GM21723 (cell line): ENCODE data around the gene FOXL3.

Source experiments
- ATAC-seq: cut with Tn5 transposase; IDR thresholded peaks from one replicate; pipeline ENCODE4 v1.9.1; 2021; ENCODE audit warnings: mild to moderate bottlenecking, moderate library complexity; ENCODE audit not compliant: unreplicated experiment

FOXL3 gene

GRCh38 chr7:300546-301290, 10.7 kb downstream of the FOXL3 start:
- no peak for ATAC-seq

- no peak for ATAC-seq
Measured at GRCh38 chr7:301291-302053, 11.5 kb downstream of the FOXL3 start.

GRCh38 chr7:302054-302992, 12.4 kb downstream of the FOXL3 start:
- no peak for ATAC-seq

GRCh38 chr7:303425-303824, 13.5 kb downstream of the FOXL3 start:
- no peak for ATAC-seq

- ATAC-seq: no peak
Measured at GRCh38 chr7:303884-304573, 14.1 kb downstream of the FOXL3 start.

DNA sequence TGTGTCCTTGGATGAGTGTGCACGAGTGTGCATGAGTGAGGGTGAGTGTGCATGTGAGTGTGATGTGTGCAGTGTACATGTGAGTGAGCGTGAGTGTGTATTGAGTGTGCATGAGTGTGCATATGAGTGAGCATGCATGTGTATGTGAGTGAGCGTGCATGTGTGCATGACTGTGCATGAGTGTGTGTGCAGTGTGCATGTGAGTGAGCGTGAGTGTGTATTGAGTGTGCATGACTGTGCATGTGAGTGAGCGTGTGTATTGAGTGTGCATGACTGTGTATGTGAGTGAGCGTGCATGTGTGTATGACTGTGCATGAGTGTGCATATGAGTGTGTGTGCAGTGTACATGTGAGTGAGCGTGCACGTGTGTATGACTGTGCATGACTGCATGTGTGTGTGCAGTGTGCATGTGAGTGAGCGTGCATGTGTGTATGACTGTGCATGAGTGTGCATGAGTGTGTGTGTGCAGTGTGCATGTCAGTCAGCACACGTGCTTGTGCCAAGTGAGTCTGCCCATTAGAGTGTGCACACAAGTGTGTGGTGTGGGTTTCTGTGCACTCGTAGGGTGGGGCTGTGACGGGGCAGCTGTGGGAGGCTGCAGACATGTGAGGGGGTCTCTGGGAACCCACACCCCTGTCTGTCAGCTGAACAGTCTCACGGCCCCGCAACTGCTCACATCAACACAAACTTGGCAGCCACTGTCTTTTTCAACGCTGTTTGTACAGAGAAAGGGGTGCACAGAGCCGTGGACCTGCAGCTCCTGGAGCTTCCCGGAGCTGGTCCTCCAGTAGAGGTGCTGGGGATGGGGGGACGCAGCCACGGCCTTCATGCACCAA, 14.8 kb downstream of the FOXL3 start:
- ATAC-seq: no peak

DNA sequence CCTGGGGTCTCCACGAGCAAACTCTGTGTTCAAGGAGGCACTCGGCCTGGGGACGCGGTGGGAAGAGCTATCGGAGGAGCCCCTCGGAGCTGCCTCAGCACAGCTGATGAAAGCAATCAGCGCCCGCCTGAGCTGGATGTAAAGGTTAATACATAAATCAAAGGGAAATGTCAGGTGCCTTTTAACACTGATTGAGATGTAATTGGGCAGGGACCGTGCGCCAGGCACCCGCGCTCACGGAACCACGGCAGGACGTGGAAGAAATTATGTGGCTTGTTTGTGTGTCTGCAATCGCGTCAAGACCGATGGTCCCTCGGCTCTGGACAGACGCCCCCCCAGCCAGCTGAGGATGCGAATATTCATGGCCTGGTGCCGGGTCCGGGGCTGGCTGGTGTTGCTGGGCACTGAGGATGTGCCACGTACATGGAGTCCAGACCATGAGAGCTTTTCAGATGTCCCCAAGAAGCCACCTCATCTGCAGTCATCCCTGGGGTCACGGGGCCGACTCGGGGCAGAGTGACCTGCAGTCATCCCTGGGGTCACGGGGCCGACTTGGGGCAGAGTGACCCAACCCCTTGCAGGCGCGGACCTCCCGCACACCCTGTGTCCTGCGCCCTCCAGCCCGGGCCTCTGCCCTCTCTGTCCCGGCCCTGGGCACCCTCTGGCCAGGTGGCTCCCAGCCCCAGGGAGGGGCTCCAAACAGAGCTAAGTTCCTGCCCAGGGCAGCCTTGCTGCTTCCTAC, 15.6 kb downstream of the FOXL3 start:
- no peak for ATAC-seq

DNA sequence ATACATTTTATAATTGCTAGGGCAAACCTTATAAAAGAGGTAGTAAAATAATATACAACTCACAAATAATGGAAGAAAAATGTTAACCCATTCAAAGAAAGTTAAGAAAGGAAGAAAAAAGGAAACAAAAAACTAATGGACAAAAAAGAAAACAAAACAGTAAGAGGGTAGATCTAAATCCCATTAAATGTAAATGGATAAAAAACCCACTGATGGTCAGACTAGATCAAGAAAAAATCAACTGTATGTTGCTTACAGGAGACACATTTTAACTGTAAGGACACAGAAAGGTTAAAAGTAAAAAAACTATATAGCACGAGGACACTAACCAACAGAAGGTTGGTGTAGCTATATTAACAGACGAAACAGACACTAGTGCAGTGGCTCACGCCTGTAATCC, 18.0 kb downstream of the FOXL3 start:
- no peak for ATAC-seq

- ATAC-seq: no peak
Measured at GRCh38 chr7:309586-310228, 19.7 kb downstream of the FOXL3 start.

GRCh38 chr7:311131-311680, 21.2 kb downstream of the FOXL3 start:
- ATAC-seq: no peak

- no peak for ATAC-seq
Measured at GRCh38 chr7:311796-312195, 21.8 kb downstream of the FOXL3 start.

- ATAC-seq: no peak
Measured at GRCh38 chr7:312424-312823, 22.5 kb downstream of the FOXL3 start.

DNA sequence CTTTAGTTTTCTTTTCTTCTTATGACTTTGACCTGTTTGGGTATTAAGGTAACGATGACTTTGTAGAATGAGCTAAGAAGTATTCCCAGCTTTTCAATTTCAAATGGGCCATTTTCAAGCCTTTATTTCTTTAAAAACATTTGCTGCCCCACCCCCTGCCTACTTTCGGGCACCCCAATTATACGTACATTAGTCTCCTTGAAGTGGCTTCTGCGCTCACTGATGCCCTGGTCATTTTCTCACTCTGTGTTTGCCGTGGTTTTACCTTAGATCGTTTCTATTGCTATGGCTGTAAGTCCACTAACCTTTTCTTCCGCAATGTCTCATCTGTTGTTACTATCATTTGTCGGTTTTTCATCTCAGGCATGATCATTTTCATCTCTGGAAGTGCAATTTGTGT, 24.9 kb downstream of the FOXL3 start:
- ATAC-seq: no peak

DNA sequence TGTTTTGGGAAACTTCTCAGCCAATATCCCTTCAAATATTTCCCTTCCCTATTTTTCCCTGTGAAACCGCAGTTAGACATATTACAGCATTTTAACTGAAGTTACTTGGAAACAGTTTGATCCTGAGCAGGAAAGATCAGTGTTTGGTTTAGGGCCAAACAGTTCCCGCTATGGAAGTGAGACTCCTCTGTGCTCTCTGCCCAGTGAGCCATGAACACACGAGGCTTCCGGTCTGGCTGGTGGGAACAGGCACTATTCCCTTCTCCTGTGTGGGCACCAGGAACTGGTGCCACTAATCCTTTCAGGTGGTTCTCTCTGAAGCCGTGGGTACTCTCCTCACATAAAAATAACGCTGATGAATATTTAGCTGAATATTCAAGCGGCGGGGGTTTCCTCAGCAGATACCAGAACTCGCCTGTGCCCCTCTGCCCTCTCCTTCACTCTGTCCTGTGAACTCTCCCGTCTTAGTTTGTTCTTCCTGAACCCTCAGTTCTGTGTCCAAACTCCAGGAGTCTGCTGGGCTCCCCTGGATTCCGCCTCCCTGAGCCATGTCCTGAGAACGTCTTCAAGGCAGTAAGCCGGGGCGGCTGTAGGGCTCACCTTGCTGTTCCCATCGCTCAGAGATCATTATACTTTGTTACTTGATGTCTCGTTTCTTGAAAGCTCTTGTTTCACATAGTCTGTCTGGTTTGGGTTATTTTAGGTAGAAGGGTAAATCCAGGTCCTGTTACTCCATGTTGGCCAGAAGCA, 25.7 kb downstream of the FOXL3 start:
- ATAC-seq: no peak

- ATAC-seq: no peak
Measured at GRCh38 chr7:317643-318405, 27.9 kb downstream of the FOXL3 start.

- no peak for ATAC-seq
Measured at GRCh38 chr7:318476-318875, 28.5 kb downstream of the FOXL3 start.
